GM12801 (cell line): Measurements from ENCODE around the gene NRXN2.

ENCODE experiments used
- TF ChIP-seq, protein P1 (sequence below): IDR thresholded peaks from one replicate; pipeline ENCODE4 v1.5.1; 2011; ENCODE audit warnings: control low read depth; ENCODE audit not compliant: insufficient read length; ENCODE audit errors: extremely low read depth

NRXN2 gene

DNA sequence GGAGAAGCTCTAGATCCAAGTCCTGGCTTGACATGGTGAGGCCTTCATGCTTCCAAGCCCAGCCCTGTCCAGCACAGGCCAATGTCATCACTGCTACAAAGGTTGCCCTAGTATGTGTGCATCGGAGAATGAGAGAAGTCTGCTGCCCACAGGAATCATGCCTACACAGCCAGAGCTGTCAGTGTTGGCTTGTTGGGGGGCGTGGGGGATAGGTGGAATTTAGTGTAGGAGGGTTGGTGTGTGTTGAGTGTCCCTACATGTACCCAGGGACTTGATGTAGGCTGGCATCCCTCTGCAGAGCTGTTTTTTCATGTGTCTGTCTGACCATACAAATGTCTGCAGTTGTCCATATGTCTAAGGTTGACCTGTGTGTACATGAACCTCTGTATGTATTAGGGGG is 94.4 kb downstream of the NRXN2 start:
- TF ChIP-seq, protein P1, sequence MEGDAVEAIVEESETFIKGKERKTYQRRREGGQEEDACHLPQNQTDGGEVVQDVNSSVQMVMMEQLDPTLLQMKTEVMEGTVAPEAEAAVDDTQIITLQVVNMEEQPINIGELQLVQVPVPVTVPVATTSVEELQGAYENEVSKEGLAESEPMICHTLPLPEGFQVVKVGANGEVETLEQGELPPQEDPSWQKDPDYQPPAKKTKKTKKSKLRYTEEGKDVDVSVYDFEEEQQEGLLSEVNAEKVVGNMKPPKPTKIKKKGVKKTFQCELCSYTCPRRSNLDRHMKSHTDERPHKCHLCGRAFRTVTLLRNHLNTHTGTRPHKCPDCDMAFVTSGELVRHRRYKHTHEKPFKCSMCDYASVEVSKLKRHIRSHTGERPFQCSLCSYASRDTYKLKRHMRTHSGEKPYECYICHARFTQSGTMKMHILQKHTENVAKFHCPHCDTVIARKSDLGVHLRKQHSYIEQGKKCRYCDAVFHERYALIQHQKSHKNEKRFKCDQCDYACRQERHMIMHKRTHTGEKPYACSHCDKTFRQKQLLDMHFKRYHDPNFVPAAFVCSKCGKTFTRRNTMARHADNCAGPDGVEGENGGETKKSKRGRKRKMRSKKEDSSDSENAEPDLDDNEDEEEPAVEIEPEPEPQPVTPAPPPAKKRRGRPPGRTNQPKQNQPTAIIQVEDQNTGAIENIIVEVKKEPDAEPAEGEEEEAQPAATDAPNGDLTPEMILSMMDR: no peak

DNA sequence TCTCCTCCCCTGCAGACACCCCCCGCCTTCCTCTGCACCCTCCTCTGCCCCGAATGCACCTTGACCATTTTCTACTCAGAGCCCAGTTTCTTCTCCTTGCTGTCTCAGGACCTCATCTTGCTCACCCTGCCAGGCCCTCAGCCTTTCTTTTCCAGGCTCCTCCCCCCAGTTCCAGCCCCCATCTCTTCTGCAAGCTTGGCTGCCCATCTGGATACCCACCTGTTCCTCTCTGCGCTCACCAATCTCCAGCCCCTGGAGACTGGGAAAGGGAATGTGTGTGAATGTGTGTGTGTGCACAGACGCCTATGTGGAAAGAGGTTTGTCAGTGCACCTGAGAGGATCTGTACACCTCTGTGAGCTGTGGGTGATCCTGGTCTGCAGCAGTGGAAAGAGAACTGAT is 95.6 kb downstream of the NRXN2 start:
- TF ChIP-seq, protein P1: no peak

DNA sequence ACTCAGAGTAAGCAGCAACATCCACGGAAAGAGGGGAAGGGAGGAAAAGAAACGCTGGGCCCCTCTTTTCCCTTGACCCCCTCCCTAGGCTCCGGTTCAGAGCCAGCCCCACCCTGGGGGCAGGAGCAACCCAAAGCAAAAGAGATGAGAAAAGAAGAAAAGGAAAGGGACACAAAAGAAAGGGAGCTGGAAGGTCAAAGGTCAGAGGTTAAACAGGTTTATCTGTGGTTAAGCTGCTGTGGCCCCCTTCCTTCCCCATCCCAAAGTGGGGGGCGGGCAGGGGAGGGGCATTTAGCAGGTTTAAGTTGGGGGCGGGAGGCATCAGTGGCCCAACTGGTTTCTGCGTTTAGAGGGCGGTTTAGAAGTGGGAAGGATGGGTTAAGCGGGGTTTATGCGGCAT is 96.4 kb downstream of the NRXN2 start:
- TF ChIP-seq, protein P1: no peak

DNA sequence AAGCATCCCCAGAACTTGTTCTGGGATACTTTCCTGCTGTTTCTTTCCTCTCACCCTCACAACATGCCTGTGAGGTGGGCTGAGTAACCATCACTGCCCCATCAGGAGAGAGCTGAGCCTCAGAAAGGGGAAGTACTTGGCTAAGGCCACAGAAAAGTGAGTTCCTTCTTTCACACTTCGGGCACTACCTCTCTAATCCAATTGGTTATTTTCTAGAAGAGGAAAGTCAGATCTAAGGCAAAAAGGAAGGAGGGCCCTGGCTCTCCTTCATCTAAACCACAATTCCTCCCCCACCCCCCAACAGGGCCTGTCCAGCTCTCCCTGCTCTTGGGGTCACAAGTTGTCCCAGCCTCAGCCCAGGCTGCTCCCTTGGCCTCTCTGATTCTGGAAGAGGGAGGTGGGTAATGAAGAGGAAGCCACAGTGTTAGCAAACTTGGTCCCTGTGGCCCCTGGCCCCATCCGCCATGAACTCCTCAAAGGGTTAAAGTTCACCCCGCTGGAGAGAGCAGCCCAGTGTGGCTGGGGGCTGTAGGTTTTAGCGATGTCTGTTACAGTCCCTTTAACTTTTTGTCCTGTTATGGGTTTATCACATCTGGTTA is 98.0 kb downstream of the NRXN2 start:
- TF ChIP-seq, protein P1: no peak

DNA sequence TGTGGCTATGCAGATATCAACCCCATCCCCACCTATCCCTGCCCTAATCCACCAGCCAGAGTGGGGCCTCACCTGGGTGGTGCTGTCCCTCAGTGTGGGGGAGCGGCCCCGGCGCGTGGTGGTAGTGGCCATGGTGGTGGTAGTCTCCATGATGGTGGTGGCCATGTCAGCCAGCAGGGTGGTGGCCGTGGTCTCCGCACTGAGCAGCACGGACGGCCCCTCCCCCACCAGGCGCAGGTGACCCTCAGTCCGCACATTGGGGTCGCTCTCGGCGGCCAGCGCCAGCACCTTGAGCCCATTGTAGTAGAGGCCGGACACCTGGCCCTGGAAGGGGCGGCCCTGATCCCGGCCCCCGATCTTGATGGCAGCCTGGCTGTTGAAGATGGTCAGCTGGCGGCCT is 100.3 kb downstream of the NRXN2 start:
- TF ChIP-seq, protein P1: no peak

DNA sequence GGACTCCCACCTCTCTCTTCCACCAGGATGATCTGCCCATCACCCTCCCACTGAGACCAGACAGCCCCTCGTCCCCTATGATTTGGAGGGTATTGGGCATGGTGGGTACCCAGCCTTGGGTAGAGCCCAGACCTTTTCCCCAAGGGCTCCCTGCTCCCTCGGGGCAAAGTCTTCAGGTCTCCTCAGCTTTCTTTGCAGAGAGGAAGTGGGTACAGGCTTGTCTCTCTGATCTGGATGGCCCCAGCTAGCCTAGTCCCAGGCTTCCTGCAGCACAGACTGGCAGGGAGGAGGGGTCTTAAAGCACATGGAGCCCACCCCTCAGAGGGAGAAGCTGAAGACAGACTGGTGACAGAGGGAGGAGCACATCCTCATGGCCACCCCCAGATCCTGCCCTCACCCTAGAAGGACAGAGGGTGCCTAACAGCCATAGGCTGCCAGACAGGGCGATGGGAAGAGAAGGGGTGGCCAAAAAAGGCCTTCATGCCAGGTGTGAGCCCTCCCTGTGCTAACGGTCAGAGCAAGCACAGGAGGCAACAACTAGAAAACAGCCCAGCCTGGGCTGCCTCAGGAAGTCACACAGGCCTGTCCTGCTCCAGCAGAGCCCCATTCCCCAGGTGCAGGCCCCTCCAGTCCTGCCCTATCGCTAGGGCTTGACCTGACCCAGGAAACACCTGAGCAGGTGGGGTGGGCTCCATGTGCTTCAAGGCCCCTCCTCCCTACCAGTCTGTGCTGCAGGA is 101.5 kb downstream of the NRXN2 start:
- TF ChIP-seq, protein P1: no peak

DNA sequence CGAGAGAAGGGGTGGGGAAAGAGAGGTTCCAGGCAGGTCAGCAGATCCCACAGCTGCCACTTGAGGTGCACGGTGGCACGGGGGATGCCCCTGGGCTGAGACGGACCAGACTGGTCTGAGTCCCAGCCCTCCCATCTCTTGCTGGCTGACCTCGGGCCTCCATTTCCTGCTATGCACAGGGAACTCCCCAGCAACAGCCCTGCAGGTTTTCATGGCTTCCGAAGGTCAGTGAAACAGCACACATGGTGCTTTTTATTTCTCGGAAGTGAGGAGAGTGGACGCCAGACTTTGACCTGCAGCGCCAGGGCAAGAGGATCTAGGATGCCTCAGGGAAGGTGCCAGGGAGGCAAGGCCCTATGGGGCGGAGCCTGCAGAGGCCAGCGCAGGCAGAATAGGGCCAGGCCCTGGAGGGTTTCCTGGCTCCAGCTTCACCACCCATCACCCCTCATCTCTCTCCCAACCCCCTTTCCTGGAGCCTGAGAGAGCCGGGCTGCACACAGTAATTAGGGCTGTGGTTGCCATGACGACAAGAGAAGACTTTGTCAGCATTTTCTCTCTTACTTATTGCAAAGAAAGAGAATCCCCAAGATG is 102.5 kb downstream of the NRXN2 start:
- TF ChIP-seq, protein P1: no peak
